HepG2 (cell line): ENCODE results near the gene BICDL2. TPM values are rescaled to one million over a fixed set of nuclear protein-coding genes. Genes with fewer than 3 reads are reported as not detected.

Experiments
- EP300 ChIP-seq, 3 experiments: sonication (generic) in 1 of 3; formaldehyde crosslinking in 1 of 3; IDR thresholded peaks; 2 replicates each; pipeline versions ENCODE4 v1.5.1 to v1.6.1; 2011 to 2020; ENCODE audit warnings: low read depth in 2 of 3, low read length in 2 of 3, borderline replicate concordance in 1 of 3, improper control_type of control experiment in 1 of 3, mild to moderate bottlenecking in 1 of 3, missing genetic modification reagents in 1 of 3, moderate library complexity in 1 of 3
- HNF1A ChIP-seq, 2 experiments: sonication (generic) in 1 of 2; formaldehyde crosslinking in 1 of 2; IDR thresholded peaks; 2 replicates each; pipeline versions ENCODE4 v1.4.0 to v1.6.1; 2016 to 2020; ENCODE audit warnings: borderline replicate concordance in 1 of 2, low read depth in 1 of 2, mild to moderate bottlenecking in 1 of 2, missing genetic modification reagents in 1 of 2
- HNRNPL ChIP-seq: fragments of 200-400 bp; formaldehyde crosslinking; IDR thresholded peaks from 2 replicates; pipeline ENCODE4 v1.6.1; 2017; ENCODE audit warnings: mild to moderate bottlenecking, low read depth, low read length
- HNRNPUL1 ChIP-seq: fragments of 200-400 bp; formaldehyde crosslinking; IDR thresholded peaks from 2 replicates; pipeline ENCODE4 v1.6.1; 2017; ENCODE audit warnings: low read depth, mild to moderate bottlenecking, low read length, moderate library complexity
- IRX3 ChIP-seq: sonication (generic); formaldehyde crosslinking; IDR thresholded peaks from 2 replicates; pipeline ENCODE4 v1.8.1; 2023; ENCODE audit warnings: mild to moderate bottlenecking, low read depth, missing genetic modification reagents, borderline replicate concordance
- MED1 ChIP-seq: sonication (generic); formaldehyde crosslinking; IDR thresholded peaks from 2 replicates; pipeline ENCODE4 v1.4.0; 2020; ENCODE audit warnings: missing genetic modification reagents
- NR3C1 ChIP-seq: sonication (generic); formaldehyde crosslinking; IDR thresholded peaks from 2 replicates; pipeline ENCODE4 v1.4.0; 2020; ENCODE audit warnings: missing genetic modification reagents
- SOX6 ChIP-seq, 2 experiments: fragments of 450-650 bp in 1 of 2; sonication (generic) in 1 of 2; formaldehyde crosslinking in 1 of 2; IDR thresholded peaks; 2 replicates each; pipeline versions ENCODE4 v1.4.0 to v1.6.1; 2017 to 2020; ENCODE audit warnings: antibody characterized with exemption in 1 of 2, mild to moderate bottlenecking in 1 of 2, missing genetic modification reagents in 1 of 2
- TP53 ChIP-seq: sonication (generic); formaldehyde crosslinking; conservative IDR thresholded peaks from 2 replicates; pipeline ENCODE4 v1.4.0; 2020; ENCODE audit warnings: missing genetic modification reagents
- ZBTB20 ChIP-seq: sonication (generic); formaldehyde crosslinking; IDR thresholded peaks from 2 replicates; pipeline ENCODE4 v1.8.1; 2023; ENCODE audit warnings: missing genetic modification reagents, low read depth, mild to moderate bottlenecking, borderline replicate concordance
- ZFP36L2 ChIP-seq: sonication (generic); formaldehyde crosslinking; IDR thresholded peaks from 2 replicates; pipeline ENCODE4 v1.4.0; 2020; ENCODE audit warnings: missing genetic modification reagents
- ZNF101 ChIP-seq: sonication (generic); formaldehyde crosslinking; IDR thresholded peaks from 2 replicates; pipeline ENCODE4 v1.4.0; 2020; ENCODE audit warnings: mild to moderate bottlenecking, low read depth, missing genetic modification reagents, borderline replicate concordance
- ZNF264 ChIP-seq: sonication (generic); formaldehyde crosslinking; IDR thresholded peaks from 2 replicates; pipeline ENCODE4 v1.4.0; 2020; ENCODE audit warnings: missing genetic modification reagents
- ZNF333 ChIP-seq: sonication (generic); formaldehyde crosslinking; IDR thresholded peaks from 2 replicates; pipeline ENCODE4 v1.4.0; 2020; ENCODE audit warnings: mild to moderate bottlenecking, missing genetic modification reagents, borderline replicate concordance
- ZNF367 ChIP-seq: sonication (generic); formaldehyde crosslinking; IDR thresholded peaks from 2 replicates; pipeline ENCODE4 v1.4.0; 2020; ENCODE audit warnings: missing genetic modification reagents, borderline replicate concordance
- ZNF563 ChIP-seq: sonication (generic); formaldehyde crosslinking; IDR thresholded peaks from 2 replicates; pipeline ENCODE4 v1.8.0; 2022; ENCODE audit warnings: mild to moderate bottlenecking, moderate library complexity, missing genetic modification reagents
- ZNF614 ChIP-seq: IDR thresholded peaks from 2 replicates; pipeline ENCODE4 v1.6.1; 2018; ENCODE audit warnings: missing biosample characterization, missing genetic modification reagents, inconsistent platforms, borderline replicate concordance
- ZNF687 ChIP-seq: sonication (generic); formaldehyde crosslinking; IDR thresholded peaks from 2 replicates; pipeline ENCODE4 v1.5.1; 2020; ENCODE audit warnings: mild to moderate bottlenecking, missing genetic modification reagents, moderate library complexity
- polyA plus RNA-seq, 8 experiments: library from polyadenylated mRNA; depleted of rRNA in 3 of 8; stranded (reverse) in 7 of 8; unstranded in 1 of 8; fragments of >200 nt; fragmentation: Illumina TruSeq in 4 of 8; extraction: Trizol in 4 of 8; gene quantifications; 2 replicates each; pipeline versions ENCODE4 v1.2.1 to v1.2.3, GENCODE V29; 2011 to 2016; ENCODE audit warnings: low read depth in 4 of 8, missing spikeins in 1 of 8, mixed read lengths in 1 of 8; ENCODE audit not compliant: insufficient read depth in 1 of 8
- total RNA-seq, 5 experiments: library from RNA; depleted of rRNA; stranded (reverse); fragments of >200 nt; fragmentation: Illumina TruSeq; extraction: Trizol; gene quantifications; 2 replicates each; pipeline ENCODE4 v1.2.3, GENCODE V29; 2016; ENCODE audit warnings: low read depth in 1 of 5
- TF ChIP-seq, protein P1 (sequence below): sonication (generic); formaldehyde crosslinking; IDR thresholded peaks from 2 replicates; pipeline ENCODE4 v1.5.0; 2020; ENCODE audit warnings: missing genetic modification reagents
- TF ChIP-seq, protein P2 (sequence below): IDR thresholded peaks from 2 replicates; pipeline ENCODE4 v1.6.1; 2016; ENCODE audit warnings: low read depth, borderline replicate concordance

BICDL2 gene
- total and polyA plus RNA-seq, 2 of the 13 experiments (the other 11 are each of a cell fraction or from before 2014, with no cell fraction given) = 0.12 TPM; not detected in 1

DNA sequence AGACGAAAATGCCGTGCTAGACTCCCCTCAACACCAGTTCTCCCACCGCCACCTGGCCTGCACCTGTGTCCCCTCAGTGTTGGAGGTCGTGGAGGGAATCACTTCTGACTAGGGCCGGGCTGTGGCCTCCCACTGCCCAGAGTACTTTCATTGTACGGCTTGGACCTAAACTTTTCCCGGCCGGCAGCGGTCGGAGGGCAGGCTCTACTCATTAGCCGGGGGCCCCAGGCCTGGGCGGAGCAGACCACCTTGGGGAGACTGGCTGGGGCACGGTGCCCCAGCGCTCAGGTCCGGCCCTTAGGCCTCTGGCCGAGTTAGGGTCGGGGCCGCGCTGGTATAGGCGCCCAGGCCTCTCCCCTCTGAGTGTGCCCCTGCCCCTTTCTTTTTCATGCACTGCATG lies 19.4 kb downstream of the BICDL2 start (continued):
- TF ChIP-seq HNF1A (IDR thresholded peaks at IDR 0.05; ENCODE audit: low read depth) = no peak
- no peak for TF ChIP-seq HNF1A (CRISPR knock-in tag; IDR thresholded peaks at IDR 0.05; ENCODE audit: borderline replicate concordance)
- TF ChIP-seq, protein P1, sequence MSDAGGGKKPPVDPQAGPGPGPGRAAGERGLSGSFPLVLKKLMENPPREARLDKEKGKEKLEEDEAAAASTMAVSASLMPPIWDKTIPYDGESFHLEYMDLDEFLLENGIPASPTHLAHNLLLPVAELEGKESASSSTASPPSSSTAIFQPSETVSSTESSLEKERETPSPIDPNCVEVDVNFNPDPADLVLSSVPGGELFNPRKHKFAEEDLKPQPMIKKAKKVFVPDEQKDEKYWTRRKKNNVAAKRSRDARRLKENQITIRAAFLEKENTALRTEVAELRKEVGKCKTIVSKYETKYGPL (CRISPR knock-in tag) = no peak
- TF ChIP-seq, protein P2, sequence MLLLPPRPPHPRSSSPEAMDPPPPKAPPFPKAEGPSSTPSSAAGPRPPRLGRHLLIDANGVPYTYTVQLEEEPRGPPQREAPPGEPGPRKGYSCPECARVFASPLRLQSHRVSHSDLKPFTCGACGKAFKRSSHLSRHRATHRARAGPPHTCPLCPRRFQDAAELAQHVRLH = no peak
- no peak for TF ChIP-seq EP300 (IDR thresholded peaks at IDR 0.05; ENCODE audit: low read depth in 2 of 2, low read length in 2 of 2)
- TF ChIP-seq EP300 (CRISPR knock-in tag; IDR thresholded peaks at IDR 0.05; ENCODE audit: borderline replicate concordance) = no peak
- TF ChIP-seq ZNF687 (CRISPR knock-in tag) = peak; percentile 58
- no peak for TF ChIP-seq ZNF614 (CRISPR knock-in tag)
- TF ChIP-seq ZNF264 = no peak
- no peak for TF ChIP-seq ZFP36L2 (CRISPR knock-in tag)
- TF ChIP-seq TP53 (CRISPR knock-in tag) = no peak
- TF ChIP-seq ZNF101 (CRISPR knock-in tag) = no peak
- 0 out of 2 replicates have a peak, but pooled peaks have one; percentile 52 for TF ChIP-seq IRX3
- TF ChIP-seq HNRNPL = no peak
- no peak for TF ChIP-seq HNRNPUL1
- TF ChIP-seq ZNF367 (CRISPR knock-in tag) = no peak
- TF ChIP-seq MED1 (CRISPR knock-in tag) = 0 out of 2 replicates have a peak, but pooled peaks have one; percentile 28
- TF ChIP-seq ZBTB20 (CRISPR knock-in tag) = no peak
- TF ChIP-seq SOX6 (IDR thresholded peaks at IDR 0.05) = no peak
- TF ChIP-seq SOX6 (CRISPR knock-in tag; IDR thresholded peaks at IDR 0.05) = peak; percentile 3; the same call in 1 of the 2 replicates
- TF ChIP-seq ZNF333 (CRISPR knock-in tag) = no peak
- no peak for TF ChIP-seq ZNF563 (CRISPR knock-in tag)
- no peak for TF ChIP-seq NR3C1 (CRISPR knock-in tag)
